ENCODE measurements around the gene ATP2A3.
"Not testable (repeated sequence)": the region's sequence is repeated elsewhere in the genome, so short reads cannot be mapped to it uniquely, and the experiment has no call there.

The ATP2A3 gene

GRCh38 chr17:3951420-3951819, 12.8 kb downstream of the ATP2A3 start:
- Histone ChIP-seq H3K9ac (ENCODE audit: insufficient read length) (no peak overlapping the region), H3K27ac (no peak overlapping the region), H3K4me3 (no peak overlapping the region), H3K36me3 (ENCODE audit: insufficient read depth, low read length) (no peaks in the 10 kb centered on the region), H3K9me3 (ENCODE audit: low read depth, low read length) (no peaks in the 10 kb centered on the region)
- no peak for DNase-seq (ENCODE audit: low read depth, low spot score)
- no peak for TF ChIP-seq EZH2 (IDR thresholded peaks at IDR 0.05)
- TF ChIP-seq FOXP2 (optimal IDR thresholded peaks at IDR 0.05; ENCODE audit: control extremely low read depth, extremely low read length, insufficient read depth), result no peak
- no peak for TF ChIP-seq POLR2AphosphoS5 (IDR thresholded peaks at IDR 0.05; ENCODE audit: borderline replicate concordance, low read depth, low read length)

GRCh38 chr17:3951003-3951402, 13.2 kb downstream of the ATP2A3 start:
- Histone ChIP-seq H3K9ac (ENCODE audit: insufficient read length) (no peak overlapping the region), H3K27ac (no peak overlapping the region), H3K36me3 (ENCODE audit: insufficient read depth, low read length) (no peaks in the 10 kb centered on the region), H3K4me3 (no peak overlapping the region), H3K9me3 (ENCODE audit: low read depth, low read length) (no peaks in the 10 kb centered on the region)
- TF ChIP-seq FOXP2 (optimal IDR thresholded peaks at IDR 0.05; ENCODE audit: control extremely low read depth, extremely low read length, insufficient read depth) (no peak), POLR2AphosphoS5 (IDR thresholded peaks at IDR 0.05; ENCODE audit: borderline replicate concordance, low read depth, low read length) (no peak), EZH2 (IDR thresholded peaks at IDR 0.05) (no peak)
- no peak for DNase-seq (ENCODE audit: low read depth, low spot score)

GRCh38 chr17:3950584-3950983, 13.7 kb downstream of the ATP2A3 start:
- DNase-seq (ENCODE audit: low read depth, low spot score), result no peak
- no peak for TF ChIP-seq POLR2AphosphoS5 (IDR thresholded peaks at IDR 0.05; ENCODE audit: borderline replicate concordance, low read depth, low read length)
- TF ChIP-seq FOXP2 (optimal IDR thresholded peaks at IDR 0.05; ENCODE audit: control extremely low read depth, extremely low read length, insufficient read depth), result no peak
- no peak for TF ChIP-seq EZH2 (IDR thresholded peaks at IDR 0.05)
- H3K4me3 ChIP-seq, result no peak overlapping the region
- no peak overlapping the region for H3K27ac ChIP-seq
- H3K9ac ChIP-seq (ENCODE audit: insufficient read length), result no peak overlapping the region
- H3K36me3 ChIP-seq (ENCODE audit: insufficient read depth, low read length), result no peaks in the 10 kb centered on the region
- H3K9me3 ChIP-seq (ENCODE audit: low read depth, low read length), result no peaks in the 10 kb centered on the region

DNA sequence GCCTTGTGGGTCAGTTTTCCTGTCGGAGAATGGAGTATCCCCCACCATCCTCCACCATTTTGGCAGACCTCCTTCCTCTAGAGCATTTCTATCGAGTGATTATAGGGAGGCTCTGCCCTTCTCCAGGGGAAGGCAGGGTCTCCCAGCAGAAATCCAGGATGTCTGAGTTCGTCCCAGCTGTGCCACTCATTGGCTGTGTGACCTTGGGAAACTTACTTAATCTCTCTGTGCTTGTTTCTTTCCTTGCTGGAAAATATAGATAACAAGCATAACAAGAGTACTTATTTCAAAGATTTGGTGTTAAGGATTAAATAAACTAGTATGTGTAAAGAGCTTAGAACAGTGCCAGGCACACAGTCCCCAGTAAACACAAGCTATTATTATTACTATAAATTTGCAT, 14.8 kb downstream of the ATP2A3 start:
- H3K27ac ChIP-seq, result no peak overlapping the region
- no peaks in the 10 kb centered on the region for H3K36me3 ChIP-seq (ENCODE audit: insufficient read depth, low read length)
- DNase-seq (ENCODE audit: low read depth, low spot score), result no peak
- H3K9ac ChIP-seq (ENCODE audit: insufficient read length), result no peak overlapping the region
- H3K4me3 ChIP-seq, result no peak overlapping the region
- H3K9me3 ChIP-seq (ENCODE audit: low read depth, low read length), result no peaks in the 10 kb centered on the region
- no peak for TF ChIP-seq POLR2AphosphoS5 (IDR thresholded peaks at IDR 0.05; ENCODE audit: borderline replicate concordance, low read depth, low read length)
- no peak for TF ChIP-seq FOXP2 (optimal IDR thresholded peaks at IDR 0.05; ENCODE audit: control extremely low read depth, extremely low read length, insufficient read depth)
- TF ChIP-seq EZH2 (IDR thresholded peaks at IDR 0.05), result no peak

DNA sequence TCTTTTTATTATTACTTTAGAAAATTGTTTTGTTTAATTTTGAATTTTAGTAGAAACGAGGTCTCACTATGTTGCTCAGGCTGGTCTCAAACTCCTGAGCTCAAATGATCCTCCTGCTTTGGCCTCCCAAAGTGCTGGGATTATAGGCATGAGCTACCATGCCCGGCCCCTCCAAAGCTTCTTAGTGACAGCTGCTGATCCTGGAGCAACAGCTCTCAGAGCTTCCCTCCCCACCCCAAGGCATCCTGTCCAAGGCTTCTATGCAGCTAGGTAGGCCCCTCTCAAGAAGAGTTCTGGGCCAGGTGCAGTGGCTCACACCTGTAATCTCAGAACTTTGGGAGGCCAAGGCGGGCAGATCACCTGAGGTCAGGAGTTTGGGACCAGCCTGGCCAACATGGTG, 15.7 kb downstream of the ATP2A3 start:
- not testable (repeated sequence) for DNase-seq (ENCODE audit: low read depth, low spot score); H3K4me3 ChIP-seq; H3K36me3 ChIP-seq (ENCODE audit: insufficient read depth, low read length); H3K9me3 ChIP-seq (ENCODE audit: low read depth, low read length); H3K9ac ChIP-seq (ENCODE audit: insufficient read length); H3K27ac ChIP-seq

DNA sequence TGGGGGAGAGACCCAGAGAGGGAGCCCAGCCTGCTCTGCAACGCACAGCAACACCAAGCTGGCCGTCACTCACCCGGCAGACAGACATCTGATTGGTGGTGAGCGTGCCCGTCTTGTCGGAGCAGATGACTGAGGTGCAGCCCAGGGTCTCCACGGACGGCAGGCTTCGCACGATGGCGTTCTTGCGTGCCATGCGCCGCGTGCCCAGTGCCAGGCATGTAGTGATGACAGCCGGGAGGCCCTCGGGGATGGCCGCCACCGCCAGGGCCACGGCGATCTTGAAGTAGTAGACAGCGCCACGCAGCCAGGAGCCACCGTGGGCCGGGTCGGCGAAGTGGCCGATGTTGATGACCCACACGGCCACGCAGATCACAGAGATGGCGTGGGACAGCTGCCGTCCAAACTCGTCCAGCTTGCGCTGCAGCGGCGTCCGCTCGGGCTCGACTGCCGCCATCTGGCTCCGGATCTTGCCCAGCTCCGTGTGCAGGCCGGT, 16.9 kb downstream of the ATP2A3 start:
- H3K9ac ChIP-seq (ENCODE audit: insufficient read length), result no peak overlapping the region
- TF ChIP-seq FOXP2 (optimal IDR thresholded peaks at IDR 0.05; ENCODE audit: control extremely low read depth, extremely low read length, insufficient read depth), result no peak
- no peak for TF ChIP-seq POLR2AphosphoS5 (IDR thresholded peaks at IDR 0.05; ENCODE audit: borderline replicate concordance, low read depth, low read length)
- no peak for TF ChIP-seq EZH2 (IDR thresholded peaks at IDR 0.05)
- H3K4me3 ChIP-seq, result no peak overlapping the region
- no peaks in the 10 kb centered on the region for H3K9me3 ChIP-seq (ENCODE audit: low read depth, low read length)
- no peak overlapping the region for H3K27ac ChIP-seq
- no peaks in the 10 kb centered on the region for H3K36me3 ChIP-seq (ENCODE audit: insufficient read depth, low read length)
- no peak for DNase-seq (ENCODE audit: low read depth, low spot score)

- DNase-seq (ENCODE audit: low read depth, low spot score), result no peak
- TF ChIP-seq EZH2 (IDR thresholded peaks at IDR 0.05) (no peak), POLR2AphosphoS5 (IDR thresholded peaks at IDR 0.05; ENCODE audit: borderline replicate concordance, low read depth, low read length) (no peak), FOXP2 (optimal IDR thresholded peaks at IDR 0.05; ENCODE audit: control extremely low read depth, extremely low read length, insufficient read depth) (no peak)
- Histone ChIP-seq H3K36me3 (ENCODE audit: insufficient read depth, low read length) (no peaks in the 10 kb centered on the region), H3K9me3 (ENCODE audit: low read depth, low read length) (no peaks in the 10 kb centered on the region), H3K27ac (no peak overlapping the region), H3K9ac (ENCODE audit: insufficient read length) (no peak overlapping the region), H3K4me3 (no peak overlapping the region)
Measured at GRCh38 chr17:3946711-3947235, 17.5 kb downstream of the ATP2A3 start.

- Histone ChIP-seq H3K27ac (no peak overlapping the region), H3K36me3 (ENCODE audit: insufficient read depth, low read length) (no peaks in the 10 kb centered on the region)
Measured at GRCh38 chr17:3944485-3945388, 19.5 kb downstream of the ATP2A3 start.

More at GRCh38 chr17:3944485-3945388, 19.5 kb downstream of the ATP2A3 start:
- Histone ChIP-seq H3K9ac (ENCODE audit: insufficient read length) (peak overlapping the region; percentile 41), H3K4me3 (peak overlapping the region; percentile 80), H3K9me3 (ENCODE audit: low read depth, low read length) (no peaks in the 10 kb centered on the region)
- no peak for TF ChIP-seq FOXP2 (optimal IDR thresholded peaks at IDR 0.05; ENCODE audit: control extremely low read depth, extremely low read length, insufficient read depth)
- TF ChIP-seq EZH2 (IDR thresholded peaks at IDR 0.05), result no peak
- TF ChIP-seq POLR2AphosphoS5 (IDR thresholded peaks at IDR 0.05; ENCODE audit: borderline replicate concordance, low read depth, low read length), result no peak
- DNase-seq (ENCODE audit: low read depth, low spot score), result no peak
